H9 (cell line): ENCODE measurements around the gene PLK1. TPM values are rescaled to one million over a fixed set of nuclear protein-coding genes. Genes with fewer than 3 reads are reported as not detected.

Source experiments
- DNase-seq: peaks from one replicate; pipeline ENCODE4 v3.0.0-alpha.2; 2017
- H2AFZ ChIP-seq: one replicate; pipeline ENCODE4 v1.6.1; 2013; ENCODE audit warnings: mild to moderate bottlenecking, low read length, control low read depth, moderate library complexity
- H2AK5ac ChIP-seq: 2 replicates; pipeline ENCODE4 v1.6.1; 2013; ENCODE audit warnings: low read length, control low read depth, mixed read lengths; ENCODE audit not compliant: insufficient read length
- H2BK120ac ChIP-seq: one replicate; pipeline ENCODE4 v1.6.1; 2013; ENCODE audit warnings: low read depth, mild to moderate bottlenecking, low read length, control low read depth, inconsistent platforms; ENCODE audit not compliant: poor library complexity, severe bottlenecking
- H2BK12ac ChIP-seq: 2 replicates; pipeline ENCODE4 v1.6.1; 2013; ENCODE audit warnings: low read length, control low read depth, mixed read lengths, low read depth; ENCODE audit not compliant: insufficient read length
- H2BK15ac ChIP-seq: 2 replicates; pipeline ENCODE4 v1.6.1; 2013; ENCODE audit warnings: low read depth, low read length, control low read depth
- H2BK20ac ChIP-seq: one replicate; pipeline ENCODE4 v1.6.1; 2013; ENCODE audit warnings: low read depth, mild to moderate bottlenecking, low read length, control low read depth, inconsistent platforms; ENCODE audit not compliant: poor library complexity, severe bottlenecking
- H2BK5ac ChIP-seq: 2 replicates; pipeline ENCODE4 v1.6.1; 2013; ENCODE audit warnings: low read length, control low read depth, mixed read lengths; ENCODE audit not compliant: insufficient read length
- H3K14ac ChIP-seq: 2 replicates; pipeline ENCODE4 v1.6.1; 2013; ENCODE audit warnings: low read length, control low read depth; ENCODE audit not compliant: insufficient read depth
- H3K18ac ChIP-seq: 2 replicates; pipeline ENCODE4 v1.6.1; 2013; ENCODE audit warnings: low read depth, mild to moderate bottlenecking, mixed read lengths, low read length, control low read depth; ENCODE audit not compliant: insufficient read length
- H3K23ac ChIP-seq: 2 replicates; pipeline ENCODE4 v1.6.1; 2013; ENCODE audit warnings: low read length, control low read depth, mixed read lengths, low read depth; ENCODE audit not compliant: insufficient read length
- H3K23me2 ChIP-seq: 2 replicates; pipeline ENCODE4 v1.6.1; 2013; ENCODE audit warnings: low read depth, mild to moderate bottlenecking, mixed read lengths, low read length, control low read depth; ENCODE audit not compliant: insufficient read length, poor library complexity, severe bottlenecking
- H3K27ac ChIP-seq: 2 replicates; pipeline ENCODE4 v1.5.1; 2013; ENCODE audit warnings: low read length, control low read depth, mixed read lengths, low read depth; ENCODE audit not compliant: insufficient read length
- H3K27me3 ChIP-seq: 2 replicates; pipeline ENCODE4 v1.6.1; 2013; ENCODE audit warnings: low read length, control low read depth, inconsistent platforms; ENCODE audit not compliant: insufficient read depth
- H3K4ac ChIP-seq: 2 replicates; pipeline ENCODE4 v1.6.1; 2013; ENCODE audit warnings: low read depth, mild to moderate bottlenecking, control low read depth, inconsistent platforms, low read length, moderate library complexity
- H3K4me1 ChIP-seq: 2 replicates; pipeline ENCODE4 v1.6.1; 2013; ENCODE audit warnings: low read length, control low read depth, inconsistent platforms; ENCODE audit not compliant: insufficient read depth
- H3K4me2 ChIP-seq: 2 replicates; pipeline ENCODE4 v1.6.1; 2013; ENCODE audit warnings: low read length, control low read depth, mixed read lengths; ENCODE audit not compliant: insufficient read length, insufficient read depth
- H3K56ac ChIP-seq: 2 replicates; pipeline ENCODE4 v1.6.1; 2013; ENCODE audit warnings: low read depth, mild to moderate bottlenecking, mixed read lengths, low read length, control low read depth; ENCODE audit not compliant: insufficient read length
- H3K79me1 ChIP-seq: 2 replicates; pipeline ENCODE4 v1.6.1; 2013; ENCODE audit warnings: low read depth, mild to moderate bottlenecking, moderate library complexity, low read length, control low read depth, inconsistent platforms; ENCODE audit not compliant: insufficient read depth, poor library complexity, severe bottlenecking
- H3K79me2 ChIP-seq: 2 replicates; pipeline ENCODE4 v1.6.1; 2013; ENCODE audit warnings: low read length, control low read depth, inconsistent platforms; ENCODE audit not compliant: insufficient read depth
- H3K9ac ChIP-seq: 2 replicates; pipeline ENCODE4 v1.6.1; 2013; ENCODE audit warnings: low read length, control low read depth, mixed read lengths; ENCODE audit not compliant: insufficient read length; ENCODE audit errors: extremely low read depth
- H3K9me3 ChIP-seq: one replicate; pipeline ENCODE4 v1.6.1; 2013; ENCODE audit warnings: low read depth, low read length, inconsistent platforms; ENCODE audit not compliant: control insufficient read depth
- H3T11ph ChIP-seq: one replicate; pipeline ENCODE4 v1.6.1; 2013; ENCODE audit warnings: mild to moderate bottlenecking, low read length, control low read depth, inconsistent platforms
- H4K20me1 ChIP-seq: one replicate; pipeline ENCODE4 v1.6.1; 2013; ENCODE audit not compliant: control insufficient read depth, insufficient read length, insufficient read depth
- H4K5ac ChIP-seq: 2 replicates; pipeline ENCODE4 v1.6.1; 2013; ENCODE audit warnings: low read depth, mild to moderate bottlenecking, mixed read lengths, low read length, control low read depth; ENCODE audit not compliant: insufficient read length
- H4K8ac ChIP-seq: replicated peaks from 2 replicates; pipeline ENCODE4 v1.6.1; 2013; ENCODE audit warnings: low read length, control low read depth, mixed read lengths, low read depth; ENCODE audit not compliant: insufficient read length
- H4K91ac ChIP-seq: 2 replicates; pipeline ENCODE4 v1.6.1; 2013; ENCODE audit warnings: low read depth, mild to moderate bottlenecking, moderate library complexity, mixed read lengths, low read length, control low read depth; ENCODE audit not compliant: insufficient read length
- H3K27ac Mint-ChIP-seq, 3 experiments: 2 replicates in 2 of 3; 3 replicates in 1 of 3; pipeline ENCODE4 v1.8.0; 2020 to 2021; ENCODE audit warnings: mixed read lengths in 3 of 3, mild to moderate bottlenecking in 1 of 3, moderate library complexity in 1 of 3
- H3K27me3 Mint-ChIP-seq: 2 replicates; pipeline ENCODE4 v1.8.0; 2021; ENCODE audit warnings: low read depth, mild to moderate bottlenecking, moderate library complexity, mixed read lengths
- H3K36me3 Mint-ChIP-seq, 3 experiments: 2 replicates in 2 of 3; 3 replicates in 1 of 3; pipeline ENCODE4 v1.8.0; 2020 to 2021; ENCODE audit warnings: low read depth in 3 of 3, mixed read lengths in 3 of 3; ENCODE audit not compliant: insufficient read depth in 1 of 3
- H3K4me1 Mint-ChIP-seq, 2 experiments: 2 replicates each; pipeline ENCODE4 v1.8.0; 2020; ENCODE audit warnings: mixed read lengths in 2 of 2
- H3K4me3 Mint-ChIP-seq, 2 experiments: 2 replicates in 1 of 2; 3 replicates in 1 of 2; pipeline ENCODE4 v1.8.0; 2020 to 2021; ENCODE audit warnings: mild to moderate bottlenecking in 2 of 2, mixed read lengths in 2 of 2, moderate library complexity in 1 of 2
- H3K9me3 Mint-ChIP-seq, 2 experiments: 2 replicates in 1 of 2; 3 replicates in 1 of 2; pipeline ENCODE4 v1.8.0; 2020; ENCODE audit warnings: mild to moderate bottlenecking in 2 of 2, mixed read lengths in 2 of 2, moderate library complexity in 1 of 2
- WGBS: extraction: QIAGEN DNeasy Blood & Tissue Kit; methylation state at CpG from one replicate; pipeline ENCODE4 v1.1.7; 2013; ENCODE audit warnings: missing lambda C conversion rate, low lambda C conversion rate, mixed read lengths; ENCODE audit not compliant: insufficient read length; ENCODE audit errors: extremely low coverage; 5-methylcytosine and 5-hydroxymethylcytosine counted together
- total RNA-seq: library from RNA; stranded (reverse); gene quantifications from 2 replicates; pipeline ENCODE4 v1.2.1, GENCODE V29; 2021
- TF ChIP-seq, protein P1 (sequence below): fragments of 200-600 bp; sonication (generic); conservative IDR thresholded peaks from 3 replicates; pipeline ENCODE4 v1.8.0; 2021; ENCODE audit warnings: antibody characterized with exemption, mild to moderate bottlenecking

PLK1 gene
- total RNA-seq, 1 experiment from 2014 or later: 140 TPM

GRCh38 chr16:23711785-23712184, 33.1 kb downstream of the PLK1 start:
- H3K18ac ChIP-seq: no peak overlapping the region
- peaks cover 3% of the 10 kb centered on the region for H4K20me1 ChIP-seq
- peaks cover 2 to 9% of the 10 kb centered on the region in 2 experiments; a peak in 3 of 4 replicates for H3K4me1 Mint-ChIP-seq
- H3K9me3 Mint-ChIP-seq: peaks cover 10 to 11% of the 10 kb centered on the region in 2 experiments
- H3K27ac Mint-ChIP-seq: no peak overlapping the region
- no peak overlapping the region for H4K5ac ChIP-seq
- H2AFZ ChIP-seq: no peak overlapping the region
- H3K4ac ChIP-seq: no peak overlapping the region
- H2BK20ac ChIP-seq: no peak overlapping the region
- H3K79me1 ChIP-seq: no peaks in the 10 kb centered on the region
- H3K23ac ChIP-seq: no peak overlapping the region
- DNase-seq: no peak
- H3K27me3 ChIP-seq: peaks cover 3% of the 10 kb centered on the region; the same call in 1 of the 2 replicates
- peaks cover 25% of the 10 kb centered on the region for H3K27me3 Mint-ChIP-seq
- H3K36me3 Mint-ChIP-seq: peaks cover 2 to 19% (median 7%) of the 10 kb centered on the region in 3 experiments; a peak in 5 of 7 replicates
- no peak overlapping the region for H4K91ac ChIP-seq
- no peak overlapping the region for H3K14ac ChIP-seq
- no peak overlapping the region for H3K4me2 ChIP-seq
- no peak overlapping the region for H2BK12ac ChIP-seq
- no peaks in the 10 kb centered on the region for H3K4me1 ChIP-seq
- H3K9me3 ChIP-seq: peaks cover 5% of the 10 kb centered on the region
- no peak overlapping the region for H2AK5ac ChIP-seq
- H3T11ph ChIP-seq: no peak overlapping the region
- no peak overlapping the region for H3K4me3 Mint-ChIP-seq
- WGBS: no CpG with 5 or more reads among the region's 4 CpGs
- H3K79me2 ChIP-seq: no peaks in the 10 kb centered on the region
- no peak overlapping the region for H3K27ac ChIP-seq
- H2BK5ac ChIP-seq: no peak overlapping the region
- no peak overlapping the region for H2BK15ac ChIP-seq
- H3K56ac ChIP-seq: no peak overlapping the region
- no peak overlapping the region for H4K8ac ChIP-seq
- H3K9ac ChIP-seq: no peak overlapping the region
- TF ChIP-seq, protein P1, sequence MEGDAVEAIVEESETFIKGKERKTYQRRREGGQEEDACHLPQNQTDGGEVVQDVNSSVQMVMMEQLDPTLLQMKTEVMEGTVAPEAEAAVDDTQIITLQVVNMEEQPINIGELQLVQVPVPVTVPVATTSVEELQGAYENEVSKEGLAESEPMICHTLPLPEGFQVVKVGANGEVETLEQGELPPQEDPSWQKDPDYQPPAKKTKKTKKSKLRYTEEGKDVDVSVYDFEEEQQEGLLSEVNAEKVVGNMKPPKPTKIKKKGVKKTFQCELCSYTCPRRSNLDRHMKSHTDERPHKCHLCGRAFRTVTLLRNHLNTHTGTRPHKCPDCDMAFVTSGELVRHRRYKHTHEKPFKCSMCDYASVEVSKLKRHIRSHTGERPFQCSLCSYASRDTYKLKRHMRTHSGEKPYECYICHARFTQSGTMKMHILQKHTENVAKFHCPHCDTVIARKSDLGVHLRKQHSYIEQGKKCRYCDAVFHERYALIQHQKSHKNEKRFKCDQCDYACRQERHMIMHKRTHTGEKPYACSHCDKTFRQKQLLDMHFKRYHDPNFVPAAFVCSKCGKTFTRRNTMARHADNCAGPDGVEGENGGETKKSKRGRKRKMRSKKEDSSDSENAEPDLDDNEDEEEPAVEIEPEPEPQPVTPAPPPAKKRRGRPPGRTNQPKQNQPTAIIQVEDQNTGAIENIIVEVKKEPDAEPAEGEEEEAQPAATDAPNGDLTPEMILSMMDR: no peak
- peaks cover 8% of the 10 kb centered on the region for H3K23me2 ChIP-seq
- no peak overlapping the region for H2BK120ac ChIP-seq
